RWPE1 (cell line): ENCODE data around the gene DPP8.

Source experiments
- CTCF ChIA-PET: fragments of 350-600 bp; sonication (Branson Sonifier 250); formaldehyde crosslinking; extraction: SDS; loops from one replicate; lab custom pipeline; 2021; lab: Yijun Ruan, JAX
- POLR2A ChIA-PET: fragments of 400-600 bp; formaldehyde crosslinking; extraction: SDS; loops from one replicate; lab custom pipeline; 2020; ENCODE audit warnings: antibody characterized with exemption; ENCODE audit not compliant: low non-redundant PET; lab: Yijun Ruan, JAX
- DNase-seq: peaks from one replicate; pipeline ENCODE4 v3.0.0; 2012; ENCODE audit warnings: low spot score
- H3K27ac ChIP-seq: fragments of 450-650 bp; 2 replicates; pipeline ENCODE4 v1.5.1; 2017
- TF ChIP-seq, protein P1 (sequence below): fragments of 450-650 bp; conservative IDR thresholded peaks from 2 replicates; pipeline ENCODE4 v1.5.1; 2017; ENCODE audit warnings: low read depth, mild to moderate bottlenecking

Gene DPP8

DNA sequence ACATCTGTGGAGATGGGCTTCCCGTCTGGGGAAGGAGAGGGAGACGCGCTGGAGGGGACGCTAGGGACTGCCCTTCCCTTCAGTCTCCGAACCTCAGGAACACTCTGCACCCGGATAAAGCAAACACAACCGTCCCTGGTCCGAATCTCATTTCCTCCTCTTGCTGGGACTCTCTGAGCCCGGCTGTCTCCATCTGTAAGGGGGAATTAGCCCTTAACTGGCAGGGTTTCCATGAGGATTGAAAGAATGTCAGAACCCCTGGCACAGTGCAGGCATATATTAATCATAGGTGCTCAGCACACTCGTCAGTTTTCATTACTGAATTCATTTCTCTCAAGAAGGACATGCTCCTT, 120.5 kb downstream of the DPP8 start:
- CTCF ChIA-PET, result no interaction called here
- no peak overlapping the region for H3K27ac ChIP-seq
- DNase-seq, result no peak
- POLR2A ChIA-PET, result no interaction called here
- TF ChIP-seq, protein P1, sequence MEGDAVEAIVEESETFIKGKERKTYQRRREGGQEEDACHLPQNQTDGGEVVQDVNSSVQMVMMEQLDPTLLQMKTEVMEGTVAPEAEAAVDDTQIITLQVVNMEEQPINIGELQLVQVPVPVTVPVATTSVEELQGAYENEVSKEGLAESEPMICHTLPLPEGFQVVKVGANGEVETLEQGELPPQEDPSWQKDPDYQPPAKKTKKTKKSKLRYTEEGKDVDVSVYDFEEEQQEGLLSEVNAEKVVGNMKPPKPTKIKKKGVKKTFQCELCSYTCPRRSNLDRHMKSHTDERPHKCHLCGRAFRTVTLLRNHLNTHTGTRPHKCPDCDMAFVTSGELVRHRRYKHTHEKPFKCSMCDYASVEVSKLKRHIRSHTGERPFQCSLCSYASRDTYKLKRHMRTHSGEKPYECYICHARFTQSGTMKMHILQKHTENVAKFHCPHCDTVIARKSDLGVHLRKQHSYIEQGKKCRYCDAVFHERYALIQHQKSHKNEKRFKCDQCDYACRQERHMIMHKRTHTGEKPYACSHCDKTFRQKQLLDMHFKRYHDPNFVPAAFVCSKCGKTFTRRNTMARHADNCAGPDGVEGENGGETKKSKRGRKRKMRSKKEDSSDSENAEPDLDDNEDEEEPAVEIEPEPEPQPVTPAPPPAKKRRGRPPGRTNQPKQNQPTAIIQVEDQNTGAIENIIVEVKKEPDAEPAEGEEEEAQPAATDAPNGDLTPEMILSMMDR, result no peak

DNA sequence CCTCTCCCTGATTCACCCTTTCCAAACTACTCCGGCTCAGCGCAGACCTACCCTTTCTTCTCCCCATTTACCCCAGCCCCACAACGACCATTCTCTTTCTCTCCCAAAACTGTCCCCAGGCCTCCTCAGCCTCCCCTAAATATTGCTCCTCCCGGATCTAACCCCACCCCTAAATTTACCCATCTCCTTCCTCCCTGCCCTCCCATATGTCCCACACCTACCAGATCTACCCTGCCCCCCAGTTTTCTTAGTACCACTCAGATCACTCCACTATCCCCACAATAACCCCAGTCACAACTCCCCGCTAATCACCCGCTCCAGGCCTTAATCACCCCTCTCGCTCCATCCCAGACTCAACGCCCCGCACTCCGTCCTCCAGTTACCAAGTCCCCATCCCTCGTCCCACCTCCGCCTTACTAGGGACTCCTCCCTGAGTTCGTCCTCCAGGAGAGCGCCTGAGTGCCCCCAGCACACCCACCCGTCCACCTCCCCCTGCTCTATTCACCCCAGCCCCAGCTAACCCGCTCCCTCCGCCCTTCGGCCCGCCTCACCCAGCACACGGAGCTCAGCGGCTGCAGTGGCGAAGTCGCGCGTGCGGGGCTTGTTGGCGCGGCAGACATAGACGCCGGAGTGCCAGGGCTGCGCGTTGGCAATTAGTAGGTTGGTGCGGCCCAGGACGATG, 121.1 kb downstream of the DPP8 start:
- DNase-seq, result no peak
- H3K27ac ChIP-seq, result no peak overlapping the region
- TF ChIP-seq, protein P1, result no peak
- ChIA-PET CTCF (no interaction called here), POLR2A (no interaction called here)

GRCh38 chr15:65395567-65396202, 121.8 kb downstream of the DPP8 start:
- no peak for DNase-seq
- TF ChIP-seq, protein P1, result no peak
- H3K27ac ChIP-seq, result no peak overlapping the region
- CTCF ChIA-PET, result interaction anchor here (0.7 kb wide), 1 partner anchor 12 kb away, joined by 3 read pairs; no protein-coding TSS in a partner anchor
- POLR2A ChIA-PET, result no interaction called here

GRCh38 chr15:65394936-65395335, 122.6 kb downstream of the DPP8 start:
- no peak overlapping the region for H3K27ac ChIP-seq
- no peak for DNase-seq
- ChIA-PET CTCF (interaction anchor here (1.3 to 1.7 kb wide), 2 partner anchors 10 to 76 kb away, joined by 5 to 6 read pairs; no protein-coding TSS in a partner anchor), POLR2A (no interaction called here)
- TF ChIP-seq, protein P1, result no peak

- TF ChIP-seq, protein P1, result no peak
- ChIA-PET POLR2A (no interaction called here), CTCF (interaction anchor here (0.6 to 1.7 kb wide), 3 partner anchors 9 to 857 kb away, joined by 3 to 6 read pairs (median 5); no protein-coding TSS in a partner anchor)
- H3K27ac ChIP-seq, result no peak overlapping the region
- DNase-seq, result no peak
Observed at GRCh38 chr15:65394280-65394789, 123.2 kb downstream of the DPP8 start.

DNA sequence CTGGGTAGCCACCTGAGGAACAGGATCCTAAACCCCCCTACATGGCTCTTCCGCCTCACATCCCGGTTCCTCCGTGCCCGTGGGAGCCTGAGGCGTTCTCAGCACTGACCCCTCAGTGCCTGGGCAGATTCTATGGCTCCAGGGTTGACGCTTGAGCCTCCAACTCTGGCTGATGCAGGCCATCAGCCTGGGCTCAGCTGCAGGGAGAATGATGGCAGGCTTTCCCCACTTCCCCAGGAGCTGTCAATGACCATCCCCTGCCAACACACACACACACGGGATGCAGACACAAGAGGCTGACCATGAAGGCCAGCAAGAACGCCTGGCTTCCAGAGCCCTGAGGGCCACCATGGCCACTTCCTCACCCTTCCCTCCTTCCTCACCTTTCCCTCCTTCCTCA, 123.9 kb downstream of the DPP8 start:
- no peak overlapping the region for H3K27ac ChIP-seq
- no peak for DNase-seq
- TF ChIP-seq, protein P1, result no peak
- POLR2A ChIA-PET, result no interaction called here
- CTCF ChIA-PET, result interaction anchor here (0.6 to 1.7 kb wide), 4 partner anchors 8 to 490 kb away, joined by 3 to 6 read pairs (median 4); no protein-coding TSS in a partner anchor
